ENCODE results near the gene ZNF268.

GRCh38 chr12:133225527-133225926 is 44.2 kb downstream of the ZNF268 start:
- TF ChIP-seq CTCF (IDR thresholded peaks at IDR 0.05) = no peak
- TF ChIP-seq POLR2A (IDR thresholded peaks at IDR 0.05) = no peak
